ENCODE results near the gene TRPM3.

GRCh38 chr9:71079451-71079850, 42.0 kb downstream of the TRPM3 start:
- TF ChIP-seq CTCF (IDR thresholded peaks at IDR 0.05) = no peak
- no peak for TF ChIP-seq FOXP4 (CRISPR knock-in tag; IDR thresholded peaks at IDR 0.05)

Measured in WTC11 (cell line).